Spleen (tissue), 11 donors: ENCODE data around the gene PIK3R4. TPM values are rescaled to one million over a fixed set of nuclear protein-coding genes. Genes with fewer than 3 reads are reported as not detected.

ENCODE experiments used
- DNase-seq: peaks from one replicate; pipeline ENCODE4 v3.0.0-alpha.2; 2020
- H3K27ac ChIP-seq, 8 donors: fragments of 200-600 bp; sonication (generic) in 7 of 8; 1 replicate in 4 of 8; 2 replicates in 4 of 8; pipeline versions ENCODE4 v1.5.0 to v1.8.0; 2016 to 2021; ENCODE audit warnings: inconsistent platforms in 4 of 8, mild to moderate bottlenecking in 4 of 8, moderate library complexity in 1 of 8
- H3K27me3 ChIP-seq, 7 donors: fragments of 200-600 bp; sonication (generic) in 6 of 7; replicated peaks in 1 of 7; 1 replicate in 4 of 7; 2 replicates in 3 of 7; pipeline versions ENCODE4 v1.5.0 to v1.8.0; 2016 to 2021; ENCODE audit warnings: inconsistent platforms in 3 of 7, mild to moderate bottlenecking in 1 of 7
- H3K36me3 ChIP-seq, 6 donors: fragments of 200-600 bp; sonication (generic) in 5 of 6; 1 replicate in 4 of 6; 2 replicates in 2 of 6; pipeline versions ENCODE4 v1.5.0 to v1.8.0; 2016 to 2021; ENCODE audit warnings: inconsistent platforms in 2 of 6
- H3K4me1 ChIP-seq, 6 donors: fragments of 200-600 bp; sonication (generic) in 5 of 6; 1 replicate in 3 of 6; 2 replicates in 3 of 6; pipeline versions ENCODE4 v1.5.0 to v1.8.0; 2016 to 2021; ENCODE audit warnings: inconsistent platforms in 3 of 6
- H3K4me3 ChIP-seq, 8 donors: fragments of 200-600 bp; sonication (generic) in 7 of 8; 1 replicate in 4 of 8; 2 replicates in 4 of 8; pipeline versions ENCODE4 v1.5.0 to v1.8.0; 2016 to 2021; ENCODE audit warnings: inconsistent platforms in 4 of 8, mild to moderate bottlenecking in 4 of 8, moderate library complexity in 2 of 8
- H3K9me3 ChIP-seq, 8 donors: fragments of 200-600 bp; sonication (generic) in 7 of 8; 1 replicate in 4 of 8; 2 replicates in 4 of 8; pipeline versions ENCODE4 v1.5.0 to v1.8.0; 2016 to 2021; ENCODE audit warnings: inconsistent platforms in 4 of 8
- POLR2A ChIP-seq, 3 donors: fragments of 450-650 bp; IDR thresholded peaks; one replicate each; pipeline ENCODE4 v1.5.1; 2017; ENCODE audit warnings: antibody characterized with exemption in 3 of 3, mild to moderate bottlenecking in 1 of 3
- POLR2AphosphoS5 ChIP-seq, 3 donors: sonication (generic); formaldehyde crosslinking; IDR thresholded peaks; one replicate each; pipeline ENCODE4 v1.5.1; 2017; ENCODE audit warnings: antibody characterized with exemption in 3 of 3
- WGBS, 5 donors: extraction: QIAGEN DNeasy Blood & Tissue Kit in 3 of 5; methylation state at CpG; one replicate each; pipeline versions ENCODE4 v1.1.5 to v1.1.7; 2013 to 2018; 5-methylcytosine and 5-hydroxymethylcytosine counted together
- intact Hi-C: fragments of 100-400 bp; cut with DNase I; formaldehyde crosslinking; loops from one replicate; pipeline ENCODE4 v1.15.0; 2023; ENCODE audit warnings: low total_unique reads
- polyA plus RNA-seq, 3 donors: library from polyadenylated mRNA; stranded (reverse); fragments of 200-250 nt; gene quantifications; one replicate each; pipeline ENCODE4 v1.2.1, GENCODE V29; 2013
- total RNA-seq, 7 donors: library from RNA; depleted of rRNA in 3 of 7; stranded (reverse); fragments of >200 nt in 3 of 7; fragmentation: NEBNext Ultra II Directional in 4 of 7; extraction: Animal tissue kit (Norgen Biotek cat#: 25700) in 4 of 7; gene quantifications; one replicate each; pipeline versions ENCODE4 v1.1.0 to v1.2.1, GENCODE V29; 2016 to 2021
- TF ChIP-seq, protein P1 (sequence below), 11 experiments: fragments of 200-600 bp in 7 of 11; fragments of 450-650 bp in 4 of 11; sonication (generic) in 4 of 11; IDR thresholded peaks in 8 of 11; conservative IDR thresholded peaks in 3 of 11; 1 replicate in 7 of 11; 2 replicates in 4 of 11; pipeline versions ENCODE4 v1.4.0 to v1.8.0; 2016 to 2021; ENCODE audit warnings: antibody characterized with exemption in 11 of 11, inconsistent platforms in 4 of 11, mild to moderate bottlenecking in 1 of 11
- donor health status: healthy with polysubstance abuse.
- donor health status: DM: no; HTN: no; CAD: no; lungs with moderate emphysema.
- donor health status: DM: no; HTN: no; CAD: no.
- donor health status: Bipolar disorder and iron deficiency.
- donor health status: healthy.
- donor health status: DM: no; HTN: no; CAD: no.
- donor health status: DM: yes; HTN: yes; CAD: no.

PIK3R4 gene
- total and polyA plus RNA-seq, 10 donors = 21.6 to 44.2 (median 30.1) TPM

DNA sequence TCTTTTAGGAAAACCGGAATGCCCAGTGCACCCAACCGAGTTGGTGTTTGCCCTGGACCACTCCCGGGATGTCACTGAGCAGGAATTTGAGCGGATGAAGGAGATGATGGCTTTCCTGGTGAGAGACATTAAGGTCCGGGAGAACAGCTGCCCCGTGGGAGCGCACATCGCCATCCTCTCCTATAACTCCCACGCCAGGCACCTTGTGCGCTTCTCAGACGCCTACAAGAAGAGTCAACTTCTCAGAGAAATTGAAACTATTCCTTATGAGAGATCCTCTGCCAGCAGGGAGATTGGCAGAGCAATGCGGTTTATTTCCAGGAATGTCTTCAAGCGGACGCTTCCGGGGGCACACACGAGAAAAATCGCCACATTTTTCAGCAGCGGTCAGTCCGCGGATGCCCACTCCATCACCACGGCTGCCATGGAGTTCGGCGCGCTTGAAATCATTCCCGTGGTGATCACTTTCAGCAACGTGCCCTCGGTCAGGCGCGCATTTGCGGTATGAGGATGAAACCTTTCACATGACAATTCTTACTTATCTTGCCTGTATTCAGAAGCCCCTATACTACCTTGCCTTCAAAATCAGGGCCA, 97.5 kb downstream of the PIK3R4 start:
- WGBS, 5 donors = 91 to 95% (median 93%) methylated on average over 30 of the region's 30 CpGs

DNA sequence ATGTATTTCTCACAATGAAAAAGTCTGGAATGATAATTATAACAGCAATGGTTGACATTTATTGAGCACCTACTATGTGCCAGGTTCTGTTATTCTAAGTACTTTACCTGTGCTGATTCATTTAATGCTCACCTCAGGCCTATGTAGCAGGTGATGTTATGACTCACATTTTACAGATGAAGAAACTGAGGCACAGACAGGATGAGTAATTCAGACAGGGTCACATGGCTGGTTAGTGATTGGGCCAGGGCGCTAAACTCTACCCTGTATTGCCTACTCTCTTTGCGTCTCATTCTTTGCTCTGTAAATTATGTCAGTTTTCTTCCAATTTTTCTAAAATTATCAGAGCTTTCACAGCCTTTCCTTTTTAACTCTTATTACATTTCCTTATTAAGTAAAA, 98.3 kb downstream of the PIK3R4 start:
- H3K36me3 ChIP-seq = no peaks in the 10 kb centered on the region
- TF ChIP-seq, protein P1, sequence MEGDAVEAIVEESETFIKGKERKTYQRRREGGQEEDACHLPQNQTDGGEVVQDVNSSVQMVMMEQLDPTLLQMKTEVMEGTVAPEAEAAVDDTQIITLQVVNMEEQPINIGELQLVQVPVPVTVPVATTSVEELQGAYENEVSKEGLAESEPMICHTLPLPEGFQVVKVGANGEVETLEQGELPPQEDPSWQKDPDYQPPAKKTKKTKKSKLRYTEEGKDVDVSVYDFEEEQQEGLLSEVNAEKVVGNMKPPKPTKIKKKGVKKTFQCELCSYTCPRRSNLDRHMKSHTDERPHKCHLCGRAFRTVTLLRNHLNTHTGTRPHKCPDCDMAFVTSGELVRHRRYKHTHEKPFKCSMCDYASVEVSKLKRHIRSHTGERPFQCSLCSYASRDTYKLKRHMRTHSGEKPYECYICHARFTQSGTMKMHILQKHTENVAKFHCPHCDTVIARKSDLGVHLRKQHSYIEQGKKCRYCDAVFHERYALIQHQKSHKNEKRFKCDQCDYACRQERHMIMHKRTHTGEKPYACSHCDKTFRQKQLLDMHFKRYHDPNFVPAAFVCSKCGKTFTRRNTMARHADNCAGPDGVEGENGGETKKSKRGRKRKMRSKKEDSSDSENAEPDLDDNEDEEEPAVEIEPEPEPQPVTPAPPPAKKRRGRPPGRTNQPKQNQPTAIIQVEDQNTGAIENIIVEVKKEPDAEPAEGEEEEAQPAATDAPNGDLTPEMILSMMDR (IDR thresholded peaks at IDR 0.05 in 8 of 11, conservative IDR thresholded peaks at IDR 0.05 in 3 of 11) = no peak
- H3K4me3 ChIP-seq = no peak overlapping the region
- WGBS, 5 donors = 91 to 99% (median 96%) methylated on average over 2 of the region's 2 CpGs
- H3K27me3 ChIP-seq = no peaks in the 10 kb centered on the region
- no peaks in the 10 kb centered on the region for H3K4me1 ChIP-seq
- intact Hi-C loops = no loop called here
- no peaks in the 10 kb centered on the region for H3K9me3 ChIP-seq
- H3K27ac ChIP-seq = no peak overlapping the region
- no peak for DNase-seq

More for the DNA sequence above, 97.5 kb downstream of the PIK3R4 start:
- H3K36me3 ChIP-seq = no peaks in the 10 kb centered on the region
- no peaks in the 10 kb centered on the region for H3K27me3 ChIP-seq
- H3K9me3 ChIP-seq = no peaks in the 10 kb centered on the region
- intact Hi-C loops = no loop called here
- TF ChIP-seq, protein P1 (IDR thresholded peaks at IDR 0.05 in 8 of 11, conservative IDR thresholded peaks at IDR 0.05 in 3 of 11) = no peak
- TF ChIP-seq POLR2AphosphoS5 (IDR thresholded peaks at IDR 0.05) (no peak), POLR2A (IDR thresholded peaks at IDR 0.05) (no peak)
- no peak overlapping the region for H3K27ac ChIP-seq
- H3K4me3 ChIP-seq = no peak overlapping the region
- H3K4me1 ChIP-seq = no peaks in the 10 kb centered on the region
- DNase-seq = no peak

DNA sequence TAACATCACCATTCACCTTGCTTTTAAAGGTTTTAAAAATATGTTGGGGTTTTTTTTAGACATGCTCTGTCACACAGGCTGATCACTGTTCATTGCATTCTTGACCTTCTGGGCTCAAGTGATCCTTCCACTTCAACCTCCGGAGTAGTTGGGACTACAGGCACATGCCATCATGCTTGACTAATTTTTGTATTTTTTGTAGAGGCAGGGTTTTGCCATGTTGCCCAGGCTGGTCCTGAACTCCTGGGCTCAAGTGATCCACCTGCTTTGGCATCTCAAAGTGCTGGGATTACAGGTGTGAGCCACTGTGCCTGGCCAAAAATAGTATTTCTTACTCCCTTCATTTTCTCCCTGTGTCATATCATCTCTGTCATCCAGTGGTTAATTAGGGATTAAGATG, 101.4 kb downstream of the PIK3R4 start:
- Histone ChIP-seq H3K4me3 (no peak overlapping the region), H3K36me3 (no peaks in the 10 kb centered on the region), H3K9me3 (no peaks in the 10 kb centered on the region), H3K27me3 (no peaks in the 10 kb centered on the region), H3K27ac (no peak overlapping the region), H3K4me1 (no peaks in the 10 kb centered on the region)
- 77 to 87% (median 82%) methylated on average over 1 of the region's 1 CpG for WGBS, 5 donors
- intact Hi-C loops = no loop called here
- DNase-seq = no peak
- TF ChIP-seq, protein P1 (IDR thresholded peaks at IDR 0.05 in 8 of 11, conservative IDR thresholded peaks at IDR 0.05 in 3 of 11) = no peak
- no peak for TF ChIP-seq POLR2A (IDR thresholded peaks at IDR 0.05)
- no peak for TF ChIP-seq POLR2AphosphoS5 (IDR thresholded peaks at IDR 0.05)

DNA sequence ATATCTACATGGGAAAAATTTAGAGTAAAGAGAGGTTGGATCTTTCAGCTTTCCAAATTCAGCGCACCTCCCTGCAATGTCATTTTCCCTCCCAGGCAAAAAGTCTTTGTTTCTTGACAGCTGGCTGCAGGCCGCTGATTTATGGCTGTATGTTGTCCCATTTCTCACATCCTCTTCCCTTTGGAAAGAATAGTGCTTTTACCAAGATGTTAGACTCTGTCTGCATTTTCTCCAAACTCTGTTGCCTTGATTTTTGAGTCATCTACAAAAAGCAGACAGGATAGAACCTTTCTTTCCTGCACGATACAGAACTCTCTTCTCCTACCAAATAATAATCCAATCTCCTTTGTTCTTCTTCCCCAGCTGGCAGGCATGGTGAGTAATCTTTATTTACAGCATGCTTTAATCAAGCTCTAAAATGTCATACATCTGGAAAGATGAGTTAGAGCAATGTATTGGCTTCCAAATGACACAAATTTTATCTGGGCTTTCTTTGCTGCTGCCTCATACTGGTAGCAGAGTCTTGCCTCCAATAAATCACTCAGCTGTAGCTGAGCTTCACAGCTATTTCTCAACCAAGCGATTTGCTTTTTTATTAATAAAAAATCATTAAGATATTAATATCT, 101.9 kb downstream of the PIK3R4 start:
- Histone ChIP-seq H3K27me3 (peaks cover 0 to 1% (median 0%) of the 10 kb centered on the region in 7 donors), H3K9me3 (no peaks in the 10 kb centered on the region), H3K4me1 (no peaks in the 10 kb centered on the region), H3K27ac (no peak overlapping the region), H3K36me3 (no peaks in the 10 kb centered on the region), H3K4me3 (no peak overlapping the region)
- intact Hi-C loops = no loop called here
- no peak for TF ChIP-seq POLR2A (IDR thresholded peaks at IDR 0.05)
- 69 to 75% (median 73%) methylated on average over 4 of the region's 4 CpGs for WGBS, 5 donors
- DNase-seq = no peak
